GM18858 (cell line): ENCODE data around the gene LIPH.
"Not testable (repeated sequence)": the region's sequence is repeated elsewhere in the genome, so short reads cannot be mapped to it uniquely, and the experiment has no call there.

Experiments
- ATAC-seq: cut with Tn5 transposase; IDR thresholded peaks from one replicate; pipeline ENCODE4 v1.9.1; 2021; ENCODE audit not compliant: unreplicated experiment

Gene LIPH

GRCh38 chr3:185490241-185490640 is 62.1 kb downstream of the LIPH start:
- no peak for ATAC-seq

- ATAC-seq = no peak
These were observed 62.9 kb downstream of the LIPH start for GRCh38 chr3:185489462-185489861.

GRCh38 chr3:185488465-185488864 is 63.9 kb downstream of the LIPH start:
- ATAC-seq = no peak

- no peak for ATAC-seq
These were observed 66.0 kb downstream of the LIPH start for GRCh38 chr3:185486394-185486793.

- ATAC-seq = no peak
These were observed 68.1 kb downstream of the LIPH start for GRCh38 chr3:185484296-185484695.

- no peak for ATAC-seq
These were observed 72.9 kb downstream of the LIPH start for GRCh38 chr3:185479373-185479945.

GRCh38 chr3:185477316-185477715 is 75.1 kb downstream of the LIPH start:
- no peak for ATAC-seq

GRCh38 chr3:185474922-185475321 is 77.5 kb downstream of the LIPH start:
- not testable (repeated sequence) for ATAC-seq

GRCh38 chr3:185473290-185473815 is 79.0 kb downstream of the LIPH start:
- no peak for ATAC-seq

- ATAC-seq = no peak
These were observed 82.1 kb downstream of the LIPH start for GRCh38 chr3:185470323-185470722.

GRCh38 chr3:185469542-185469941 is 82.8 kb downstream of the LIPH start:
- ATAC-seq = no peak

GRCh38 chr3:185466123-185466522 is 86.3 kb downstream of the LIPH start:
- ATAC-seq = not testable (repeated sequence)

GRCh38 chr3:185465471-185465870 is 86.9 kb downstream of the LIPH start:
- ATAC-seq = no peak

- ATAC-seq = no peak
These were observed 91.6 kb downstream of the LIPH start for GRCh38 chr3:185460719-185461350.

- no peak for ATAC-seq
These were observed 92.1 kb downstream of the LIPH start for GRCh38 chr3:185460309-185460708.

GRCh38 chr3:185457376-185457775 is 95.0 kb downstream of the LIPH start:
- no peak for ATAC-seq
